Suppressor macrophage (primary cell): Measurements from ENCODE around the gene SCGB3A2.

Source experiments
- DNase-seq, 4 experiments: peaks; one replicate each; pipeline ENCODE4 v3.0.0-alpha.2; 2020 to 2022

The SCGB3A2 gene

GRCh38 chr5:147906326-147907095 lies 28.0 kb downstream of the SCGB3A2 start, which contains the start of gene C5orf46:
C5orf46 (minus strand) TSS chr5:147906538; CDS start chr5:147906501, 37 bp downstream.
- DNase-seq, result no peak

GRCh38 chr5:147911427-147911826 lies 32.9 kb downstream of the SCGB3A2 start:
- DNase-seq, result no peak

DNA sequence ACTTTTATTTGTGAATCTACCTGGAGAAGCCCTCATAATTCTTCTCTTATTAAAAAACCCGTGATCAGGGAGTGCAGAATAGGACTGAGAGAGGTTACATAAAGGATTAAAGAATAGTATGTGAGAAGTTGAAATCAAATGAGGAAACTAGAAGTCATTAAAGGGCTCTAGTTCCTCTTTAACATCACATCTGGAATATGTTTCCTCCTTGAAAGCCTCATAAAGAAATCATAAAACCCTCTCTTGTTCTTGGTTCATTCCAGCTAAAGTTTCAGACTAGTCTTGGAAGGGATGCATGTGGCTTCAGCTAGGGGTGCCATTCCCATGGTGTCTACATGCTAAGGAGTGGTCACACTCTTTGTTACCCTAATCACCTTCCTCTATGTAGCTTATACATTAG lies 33.5 kb downstream of the SCGB3A2 start:
- DNase-seq, result peak; percentile 5 to 69 (median 38)

GRCh38 chr5:147913786-147914185 lies 35.3 kb downstream of the SCGB3A2 start:
- DNase-seq, result no peak

GRCh38 chr5:147918101-147918685 lies 39.7 kb downstream of the SCGB3A2 start:
- DNase-seq, result peak in 1 of 4 experiments; percentile 14

DNA sequence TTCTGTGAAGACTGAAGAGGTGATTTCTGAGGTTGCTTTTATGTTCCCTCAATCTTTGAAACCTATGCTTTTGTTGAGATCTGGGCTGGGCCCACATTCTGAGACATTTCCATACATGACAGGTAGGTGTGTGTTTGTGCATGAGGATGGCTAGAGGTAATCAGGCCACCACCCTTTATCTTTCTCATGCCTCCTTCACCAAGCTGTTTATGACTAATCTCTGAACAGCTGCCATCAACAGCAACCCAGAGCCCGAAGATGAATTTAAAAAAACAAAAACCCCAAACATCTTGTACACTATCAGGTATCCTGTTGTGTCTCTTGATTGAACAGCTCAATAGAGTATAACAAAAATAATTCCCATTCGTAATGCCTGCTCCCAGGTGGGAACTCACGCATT lies 40.4 kb downstream of the SCGB3A2 start:
- DNase-seq, result no peak

DNA sequence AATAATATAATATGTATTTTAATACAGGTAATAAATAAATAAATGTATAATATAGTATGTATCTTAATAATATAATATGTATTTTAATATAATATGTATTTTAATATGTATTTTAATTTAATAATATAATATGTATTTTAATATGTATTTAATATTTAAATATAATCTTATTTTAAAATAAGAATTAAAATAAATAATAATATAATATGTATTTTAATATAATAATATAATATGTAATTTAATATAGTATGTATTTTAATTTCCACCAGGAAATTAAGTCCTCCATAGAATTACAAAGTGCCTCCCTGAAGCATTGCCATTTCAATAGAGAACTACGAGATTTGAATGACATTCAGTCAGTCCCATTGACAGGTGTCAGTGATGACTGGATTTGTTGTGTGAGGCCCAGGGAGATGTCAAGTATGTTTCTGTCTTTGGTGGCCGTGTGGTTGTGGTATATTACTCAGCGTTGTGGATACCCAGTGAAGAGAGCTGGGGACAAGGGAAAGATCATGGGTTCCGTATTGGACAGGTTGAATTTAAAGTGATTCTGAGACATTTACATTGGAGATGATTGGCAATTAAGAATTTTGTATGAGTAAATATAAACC lies 42.0 kb downstream of the SCGB3A2 start:
- no peak for DNase-seq

GRCh38 chr5:147921136-147921535 lies 42.6 kb downstream of the SCGB3A2 start:
- DNase-seq, result peak in 2 of 4 experiments; percentile 32 to 35

- DNase-seq, result no peak
These were observed 46.5 kb downstream of the SCGB3A2 start for GRCh38 chr5:147925020-147925419.

- DNase-seq, result peak in 2 of 4 experiments; percentile 27 to 44
These were observed 49.4 kb downstream of the SCGB3A2 start for GRCh38 chr5:147927901-147928300.

DNA sequence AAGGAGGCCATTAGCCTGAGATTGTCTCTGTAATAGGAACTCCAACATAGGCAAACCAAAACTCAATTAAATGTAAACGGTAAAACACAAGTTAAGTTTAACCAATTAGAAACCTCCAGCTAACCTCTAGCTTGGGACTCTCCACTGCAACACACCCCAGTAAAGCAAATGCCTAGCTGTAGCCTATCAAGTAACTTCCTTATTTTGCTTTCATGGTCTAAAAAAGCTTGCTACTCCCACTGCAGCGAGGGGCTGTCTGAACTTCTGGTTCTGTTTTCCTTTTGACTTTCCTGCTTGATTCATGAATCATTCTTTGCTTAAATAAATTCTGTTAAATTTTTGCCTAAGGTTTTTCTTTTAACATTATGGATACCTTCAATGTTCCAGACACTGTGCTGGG lies 52.3 kb downstream of the SCGB3A2 start:
- DNase-seq, result peak; percentile 57 to 76 (median 68)
